Mesendoderm (in vitro differentiated cells): Measurements from ENCODE around the gene C1RL.
A peak's percentile ranks its signal among the peaks of the same experiment; 100 is the strongest.
"Not testable (repeated sequence)": the region's sequence is repeated elsewhere in the genome, so short reads cannot be mapped to it uniquely, and the experiment has no call there.

Source experiments
- DNase-seq: peaks from one replicate; pipeline ENCODE4 v3.0.0; 2013
- H2AK5ac ChIP-seq: 2 replicates; pipeline ENCODE4 v1.6.1; 2013; ENCODE audit warnings: low read length, inconsistent platforms
- H2BK120ac ChIP-seq: 2 replicates; pipeline ENCODE4 v1.6.1; 2013; ENCODE audit warnings: low read depth, mild to moderate bottlenecking, low read length, moderate library complexity, mixed read lengths
- H2BK15ac ChIP-seq: replicated peaks from 2 replicates; pipeline ENCODE4 v1.6.1; 2013; ENCODE audit warnings: low read depth, mild to moderate bottlenecking, moderate library complexity
- H2BK5ac ChIP-seq: 2 replicates; pipeline ENCODE4 v1.6.1; 2013; ENCODE audit warnings: low read length, inconsistent platforms
- H3K18ac ChIP-seq: 2 replicates; pipeline ENCODE4 v1.6.1; 2013; ENCODE audit warnings: mild to moderate bottlenecking, low read length, mixed read lengths
- H3K23ac ChIP-seq: one replicate; pipeline ENCODE4 v1.6.1; 2013; ENCODE audit warnings: low read length
- H3K27ac ChIP-seq: 2 replicates; pipeline ENCODE4 v1.5.1; 2013; ENCODE audit warnings: low read depth, mild to moderate bottlenecking, inconsistent platforms, low read length, moderate library complexity
- H3K27me3 ChIP-seq: 2 replicates; pipeline ENCODE4 v1.6.1; 2013; ENCODE audit warnings: low read length, control low read depth, mild to moderate bottlenecking, inconsistent platforms; ENCODE audit not compliant: insufficient read depth, poor library complexity
- H3K36me3 ChIP-seq: 2 replicates; pipeline ENCODE4 v1.6.1; 2013; ENCODE audit warnings: low read length, inconsistent platforms; ENCODE audit not compliant: control insufficient read depth, insufficient read depth
- H3K4ac ChIP-seq: one replicate; pipeline ENCODE4 v1.6.1; 2013; ENCODE audit warnings: low read depth, mild to moderate bottlenecking, low read length, moderate library complexity
- H3K4me1 ChIP-seq: 2 replicates; pipeline ENCODE4 v1.6.1; 2013; ENCODE audit warnings: low read depth, low read length, inconsistent platforms; ENCODE audit not compliant: control insufficient read depth
- H3K4me2 ChIP-seq: 2 replicates; pipeline ENCODE4 v1.6.1; 2013; ENCODE audit warnings: low read length
- H3K4me3 ChIP-seq: 2 replicates; pipeline ENCODE4 v1.5.1; 2013; ENCODE audit warnings: mild to moderate bottlenecking, low read length
- H3K56ac ChIP-seq: one replicate; pipeline ENCODE4 v1.6.1; 2013; ENCODE audit warnings: low read length
- H3K79me1 ChIP-seq: 2 replicates; pipeline ENCODE4 v1.6.1; 2013; ENCODE audit warnings: low read length, inconsistent platforms
- H3K79me2 ChIP-seq: 2 replicates; pipeline ENCODE4 v1.6.1; 2013; ENCODE audit warnings: mild to moderate bottlenecking, low read length; ENCODE audit not compliant: control insufficient read depth, insufficient read depth
- H3K9ac ChIP-seq: 2 replicates; pipeline ENCODE4 v1.6.1; 2013; ENCODE audit warnings: low read length, inconsistent platforms
- H4K5ac ChIP-seq: one replicate; pipeline ENCODE4 v1.6.1; 2013; ENCODE audit warnings: low read length
- H4K8ac ChIP-seq: one replicate; pipeline ENCODE4 v1.6.1; 2013; ENCODE audit warnings: low read depth, mild to moderate bottlenecking, control low read depth, low read length, moderate library complexity
- WGBS: extraction: QIAGEN DNeasy Blood & Tissue Kit; methylation state at CpG from one replicate; pipeline ENCODE4 v1.1.7; 2013; ENCODE audit warnings: low lambda C conversion rate, missing lambda C conversion rate; ENCODE audit not compliant: insufficient coverage; ENCODE audit errors: extremely low coverage; 5-methylcytosine and 5-hydroxymethylcytosine counted together

C1RL gene

GRCh38 chr12:7108003-7108795, 815 bp downstream of the C1RL start:
- H3K27me3 ChIP-seq: no peaks in the 10 kb centered on the region
- no CpG with 5 or more reads among the region's 30 CpGs for WGBS
- H3K27ac ChIP-seq: peak overlapping the region; percentile 75
- peak overlapping the region; percentile 85 for H3K23ac ChIP-seq
- H3K56ac ChIP-seq: peak overlapping the region; percentile 99
- H3K36me3 ChIP-seq: no peaks in the 10 kb centered on the region
- H3K4ac ChIP-seq: peak overlapping the region; percentile 75
- no peak overlapping the region for H4K5ac ChIP-seq
- peaks cover 2% of the 10 kb centered on the region for H3K79me1 ChIP-seq
- H3K18ac ChIP-seq: peak overlapping the region; percentile 82
- peak overlapping the region; percentile 45 for H2AK5ac ChIP-seq
- DNase-seq: peak; percentile 91
- H2BK5ac ChIP-seq: peak overlapping the region; percentile 97
- H3K4me2 ChIP-seq: peak overlapping the region; percentile 88
- no peak overlapping the region for H4K8ac ChIP-seq
- no peaks in the 10 kb centered on the region for H3K4me1 ChIP-seq
- peak overlapping the region; percentile 99 for H3K9ac ChIP-seq
- peak overlapping the region; percentile 69 for H2BK120ac ChIP-seq
- H2BK15ac ChIP-seq: no peak overlapping the region
- H3K79me2 ChIP-seq: no peaks in the 10 kb centered on the region
- peak overlapping the region; percentile 90 for H3K4me3 ChIP-seq

- H3K79me1 ChIP-seq: peaks cover 2% of the 10 kb centered on the region
- peak overlapping the region; percentile 88 for H3K4me2 ChIP-seq
- no peak overlapping the region for H2BK15ac ChIP-seq
- no peaks in the 10 kb centered on the region for H3K27me3 ChIP-seq
- H3K36me3 ChIP-seq: no peaks in the 10 kb centered on the region
- H3K27ac ChIP-seq: no peak overlapping the region
- peak overlapping the region; percentile 90 for H3K4me3 ChIP-seq
- H3K56ac ChIP-seq: peak overlapping the region; percentile 99
- no CpG with 5 or more reads among the region's 3 CpGs for WGBS
- peak overlapping the region; percentile 46 for H3K4ac ChIP-seq
- H2AK5ac ChIP-seq: no peak overlapping the region
- H2BK120ac ChIP-seq: no peak overlapping the region
- H3K18ac ChIP-seq: peak overlapping the region; percentile 82
- H2BK5ac ChIP-seq: no peak overlapping the region
- peak; percentile 14 for DNase-seq
- H3K23ac ChIP-seq: no peak overlapping the region
- no peaks in the 10 kb centered on the region for H3K4me1 ChIP-seq
- H3K9ac ChIP-seq: peak overlapping the region; percentile 99
- no peaks in the 10 kb centered on the region for H3K79me2 ChIP-seq
- H4K8ac ChIP-seq: no peak overlapping the region
- H4K5ac ChIP-seq: no peak overlapping the region
Observed at GRCh38 chr12:7107636-7108002, 1.4 kb downstream of the C1RL start.

- not testable (repeated sequence) for H3K27ac ChIP-seq, H3K18ac ChIP-seq, DNase-seq, H3K79me1 ChIP-seq, H3K79me2 ChIP-seq, H3K4me3 ChIP-seq, H3K4ac ChIP-seq, H4K5ac ChIP-seq, H2BK15ac ChIP-seq, H2AK5ac ChIP-seq, H3K4me2 ChIP-seq, H2BK120ac ChIP-seq, H3K56ac ChIP-seq, H4K8ac ChIP-seq, H3K23ac ChIP-seq, H3K9ac ChIP-seq, H2BK5ac ChIP-seq, H3K36me3 ChIP-seq, H3K4me1 ChIP-seq, H3K27me3 ChIP-seq
- WGBS: no CpG with 5 or more reads among the region's 5 CpGs
Observed at GRCh38 chr12:7107181-7107580, 1.8 kb downstream of the C1RL start.

- Histone ChIP-seq H3K79me2 (no peaks in the 10 kb centered on the region), H4K5ac (no peak overlapping the region), H3K27me3 (no peaks in the 10 kb centered on the region), H2BK120ac (no peak overlapping the region), H3K27ac (no peak overlapping the region), H4K8ac (no peak overlapping the region), H3K79me1 (peaks cover 2% of the 10 kb centered on the region), H3K4me1 (no peaks in the 10 kb centered on the region), H3K18ac (no peak overlapping the region), H3K9ac (no peak overlapping the region), H3K4me3 (no peak overlapping the region), H2AK5ac (no peak overlapping the region), H3K36me3 (no peaks in the 10 kb centered on the region), H2BK15ac (no peak overlapping the region), H3K56ac (no peak overlapping the region), H2BK5ac (no peak overlapping the region), H3K4ac (no peak overlapping the region), H3K4me2 (no peak overlapping the region), H3K23ac (no peak overlapping the region)
- no peak for DNase-seq
- no CpG with 5 or more reads among the region's 1 CpG for WGBS
Observed at GRCh38 chr12:7106082-7106481, 2.9 kb downstream of the C1RL start.

GRCh38 chr12:7103837-7104584, 5.0 kb downstream of the C1RL start:
- Histone ChIP-seq H2BK5ac (no peak overlapping the region), H2AK5ac (no peak overlapping the region), H3K4me2 (no peak overlapping the region), H3K9ac (no peak overlapping the region), H3K79me2 (no peaks in the 10 kb centered on the region), H2BK120ac (no peak overlapping the region), H3K36me3 (no peaks in the 10 kb centered on the region), H3K27ac (no peak overlapping the region), H3K79me1 (peaks cover 2% of the 10 kb centered on the region), H3K27me3 (no peaks in the 10 kb centered on the region), H3K4me1 (no peaks in the 10 kb centered on the region), H4K5ac (no peak overlapping the region), H3K4ac (no peak overlapping the region), H4K8ac (no peak overlapping the region), H3K56ac (no peak overlapping the region), H3K23ac (no peak overlapping the region), H2BK15ac (no peak overlapping the region), H3K18ac (no peak overlapping the region), H3K4me3 (no peak overlapping the region)
- no CpG with 5 or more reads among the region's 14 CpGs for WGBS
- no peak for DNase-seq
